Measurements from ENCODE around the gene NPC2. TPM values are rescaled to one million over a fixed set of nuclear protein-coding genes. Genes with fewer than 3 reads are reported as not detected.
A peak's percentile ranks its signal among the peaks of the same experiment; 100 is the strongest.

The NPC2 gene
- total RNA-seq, 4 donors from 2014 or later = 119 to 205 (median 162) TPM

GRCh38 chr14:74493343-74494261 is 497 bp upstream of the NPC2 start, which contains the start of gene ISCA2:
ISCA2 (plus strand) TSS chr14:74493765; CDS start chr14:74493775, 10 bp downstream.
- Histone ChIP-seq H3K27ac (replicated peaks in 1 of 4) (peak within 1 kb of the TSS; percentile 87 to 94 (median 92)), H3K36me3 (peaks cover 0 to 11% (median 0%) of the 10 kb centered on the region in 4 donors), H3K4me1 (peaks cover 17 to 45% (median 26%) of the 10 kb centered on the region in 4 donors), H3K4me3 (peak within 1 kb of the TSS; percentile 73 to 94 (median 86)), H3K27me3 (no peaks in the 10 kb centered on the region), H3K9me3 (no peaks in the 10 kb centered on the region)
- intact Hi-C loops (cut with DNase I) = no loop called here
- peak; percentile 100 for DNase-seq (ENCODE audit: extremely low spot score)
- no peak for TF ChIP-seq EP300 (IDR thresholded peaks at IDR 0.05)
- peak in 1 of 3 experiments; percentile 6 for TF ChIP-seq CTCF (IDR thresholded peaks at IDR 0.05)
- peak; percentile 46 for TF ChIP-seq POLR2A (IDR thresholded peaks at IDR 0.05; ENCODE audit: low read depth)
- peak; percentile 65 to 66 for TF ChIP-seq POLR2AphosphoS5 (IDR thresholded peaks at IDR 0.05)
- 0% methylated on average over 36 of the region's 73 CpGs for WGBS

- H3K27ac ChIP-seq (replicated peaks in 1 of 4) = peak overlapping the region; percentile 87 to 94 (median 92)
- no peak for DNase-seq (ENCODE audit: extremely low spot score)
- no peaks in the 10 kb centered on the region for H3K27me3 ChIP-seq
- H3K9me3 ChIP-seq = no peaks in the 10 kb centered on the region
- intact Hi-C loops (cut with DNase I) = no loop called here
- peaks cover 17 to 50% (median 26%) of the 10 kb centered on the region in 4 donors for H3K4me1 ChIP-seq
- peaks cover 0 to 19% (median 0%) of the 10 kb centered on the region in 4 donors for H3K36me3 ChIP-seq
- TF ChIP-seq POLR2A (IDR thresholded peaks at IDR 0.05; ENCODE audit: low read depth) (no peak), POLR2AphosphoS5 (IDR thresholded peaks at IDR 0.05) (peak in 1 of 2 donors; percentile 7), CTCF (IDR thresholded peaks at IDR 0.05) (peak in 1 of 3 experiments; percentile 21), EP300 (IDR thresholded peaks at IDR 0.05) (no peak)
- WGBS = 17% methylated on average over 20 of the region's 20 CpGs
- peak overlapping the region; percentile 73 to 94 (median 86) for H3K4me3 ChIP-seq
Observed at GRCh38 chr14:74491956-74492775, 939 bp downstream of the NPC2 start.

- WGBS = 79% methylated on average over 1 of the region's 1 CpG
- no peaks in the 10 kb centered on the region for H3K27me3 ChIP-seq
- H3K27ac ChIP-seq (replicated peaks in 1 of 4) = no peak overlapping the region
- peaks cover 26 to 50% (median 27%) of the 10 kb centered on the region in 4 donors for H3K4me1 ChIP-seq
- no peak for DNase-seq (ENCODE audit: extremely low spot score)
- H3K9me3 ChIP-seq = no peaks in the 10 kb centered on the region
- H3K36me3 ChIP-seq = peaks cover 0 to 17% (median 8%) of the 10 kb centered on the region in 4 donors
- intact Hi-C loops (cut with DNase I) = no loop called here
- no peak overlapping the region for H3K4me3 ChIP-seq
- TF ChIP-seq EP300 (IDR thresholded peaks at IDR 0.05) (no peak), POLR2AphosphoS5 (IDR thresholded peaks at IDR 0.05) (no peak), CTCF (IDR thresholded peaks at IDR 0.05) (no peak), POLR2A (IDR thresholded peaks at IDR 0.05; ENCODE audit: low read depth) (no peak)
Observed at GRCh38 chr14:74490486-74490885, 2.6 kb downstream of the NPC2 start.

GRCh38 chr14:74488786-74489397 is 4.2 kb downstream of the NPC2 start:
- DNase-seq (ENCODE audit: extremely low spot score) = no peak
- Histone ChIP-seq H3K4me3 (no peak overlapping the region), H3K9me3 (no peaks in the 10 kb centered on the region), H3K36me3 (peaks cover 9 to 32% (median 19%) of the 10 kb centered on the region in 4 donors), H3K27ac (replicated peaks in 1 of 4) (no peak overlapping the region), H3K27me3 (no peaks in the 10 kb centered on the region), H3K4me1 (peaks cover 16 to 34% (median 16%) of the 10 kb centered on the region in 4 donors)
- no peak for TF ChIP-seq CTCF (IDR thresholded peaks at IDR 0.05)
- no peak for TF ChIP-seq POLR2AphosphoS5 (IDR thresholded peaks at IDR 0.05)
- TF ChIP-seq POLR2A (IDR thresholded peaks at IDR 0.05; ENCODE audit: low read depth) = no peak
- TF ChIP-seq EP300 (IDR thresholded peaks at IDR 0.05) = no peak
- intact Hi-C loops (cut with DNase I) = no loop called here

Data from esophagus muscularis mucosa (tissue), 4 donors.